Retinal pigment epithelial cell (primary cell): ENCODE measurements around the gene OXCT1.

Experiments
- DNase-seq: peaks from one replicate; pipeline ENCODE4 v3.0.0-alpha.2; 2010; ENCODE audit warnings: low read depth
- H3K4me3 ChIP-seq: 2 replicates; pipeline ENCODE4 v1.5.1; 2011; ENCODE audit warnings: mild to moderate bottlenecking, low read length, control low read depth, moderate library complexity
- TF ChIP-seq, protein P1 (sequence below): conservative IDR thresholded peaks from 2 replicates; pipeline ENCODE4 v1.5.1; 2011; ENCODE audit warnings: low read depth, low read length, control low read depth, inconsistent platforms

The OXCT1 gene

DNA sequence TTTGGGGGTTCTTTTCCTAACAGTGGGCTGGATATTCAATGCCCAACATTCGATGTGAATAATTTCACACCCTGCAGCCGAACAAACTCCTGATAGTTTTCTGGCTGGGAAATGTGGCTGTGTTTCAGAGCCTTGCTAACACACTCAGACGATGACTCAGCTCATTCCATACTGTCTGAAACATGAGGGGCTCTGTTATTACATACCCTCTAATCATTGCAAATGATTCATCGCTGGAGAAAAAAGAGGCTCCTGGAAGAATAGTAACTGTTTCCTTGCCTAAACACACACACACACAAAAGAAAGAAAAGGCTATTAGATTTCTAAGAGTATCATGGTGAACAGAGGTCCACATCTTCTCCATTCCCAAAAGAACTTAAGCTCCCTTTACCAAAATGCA lies 75.8 kb downstream of the OXCT1 start:
- TF ChIP-seq, protein P1, sequence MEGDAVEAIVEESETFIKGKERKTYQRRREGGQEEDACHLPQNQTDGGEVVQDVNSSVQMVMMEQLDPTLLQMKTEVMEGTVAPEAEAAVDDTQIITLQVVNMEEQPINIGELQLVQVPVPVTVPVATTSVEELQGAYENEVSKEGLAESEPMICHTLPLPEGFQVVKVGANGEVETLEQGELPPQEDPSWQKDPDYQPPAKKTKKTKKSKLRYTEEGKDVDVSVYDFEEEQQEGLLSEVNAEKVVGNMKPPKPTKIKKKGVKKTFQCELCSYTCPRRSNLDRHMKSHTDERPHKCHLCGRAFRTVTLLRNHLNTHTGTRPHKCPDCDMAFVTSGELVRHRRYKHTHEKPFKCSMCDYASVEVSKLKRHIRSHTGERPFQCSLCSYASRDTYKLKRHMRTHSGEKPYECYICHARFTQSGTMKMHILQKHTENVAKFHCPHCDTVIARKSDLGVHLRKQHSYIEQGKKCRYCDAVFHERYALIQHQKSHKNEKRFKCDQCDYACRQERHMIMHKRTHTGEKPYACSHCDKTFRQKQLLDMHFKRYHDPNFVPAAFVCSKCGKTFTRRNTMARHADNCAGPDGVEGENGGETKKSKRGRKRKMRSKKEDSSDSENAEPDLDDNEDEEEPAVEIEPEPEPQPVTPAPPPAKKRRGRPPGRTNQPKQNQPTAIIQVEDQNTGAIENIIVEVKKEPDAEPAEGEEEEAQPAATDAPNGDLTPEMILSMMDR: no peak
- DNase-seq: peak; percentile 95
- H3K4me3 ChIP-seq: no peak overlapping the region

GRCh38 chr5:41793141-41793770 lies 77.0 kb downstream of the OXCT1 start:
- H3K4me3 ChIP-seq: no peak overlapping the region
- no peak for DNase-seq
- TF ChIP-seq, protein P1: no peak

GRCh38 chr5:41790038-41790776 lies 80.0 kb downstream of the OXCT1 start:
- TF ChIP-seq, protein P1: no peak
- DNase-seq: no peak

DNA sequence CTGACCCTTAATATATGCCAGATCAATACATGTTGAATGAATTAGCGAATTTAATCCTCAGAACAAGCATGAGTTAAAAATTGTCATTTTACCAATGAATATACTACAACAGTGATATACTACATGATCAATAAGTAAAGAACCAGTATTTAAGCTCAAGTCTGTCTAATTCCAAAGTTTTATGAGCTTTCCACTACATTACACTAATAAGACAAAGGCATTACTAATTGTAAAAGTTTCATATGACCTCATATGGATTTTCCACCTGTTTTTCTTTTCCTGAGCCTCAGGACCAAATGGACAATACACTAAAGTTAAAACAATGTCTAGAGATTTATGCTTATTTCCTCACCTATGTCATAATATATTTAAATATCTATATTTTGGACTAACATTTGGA lies 80.8 kb downstream of the OXCT1 start:
- no peak overlapping the region for H3K4me3 ChIP-seq
- no peak for DNase-seq
- TF ChIP-seq, protein P1: no peak

More at GRCh38 chr5:41790038-41790776, 80.0 kb downstream of the OXCT1 start:
- no peak overlapping the region for H3K4me3 ChIP-seq

DNA sequence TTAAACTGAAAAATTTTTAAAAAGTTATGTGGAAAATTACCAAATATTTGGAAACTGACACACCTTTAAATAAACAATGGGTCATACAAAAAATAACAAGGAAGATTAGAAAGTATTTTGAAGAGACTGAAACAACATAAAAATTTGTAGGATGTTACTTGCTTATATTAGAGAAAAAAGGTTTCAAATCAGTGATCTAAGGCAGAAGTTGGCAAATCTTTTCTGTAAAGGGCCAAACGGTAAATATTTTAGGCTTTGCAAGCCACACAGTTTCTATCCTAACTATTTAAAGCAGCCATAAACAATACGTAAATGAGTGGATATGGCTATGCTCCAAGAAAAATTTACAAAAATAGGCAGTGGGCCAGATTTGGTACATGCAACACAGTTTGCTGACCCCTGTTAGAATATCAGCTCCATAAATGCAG lies 81.3 kb downstream of the OXCT1 start:
- DNase-seq: peak; percentile 48
- TF ChIP-seq, protein P1: no peak
- H3K4me3 ChIP-seq: no peak overlapping the region

GRCh38 chr5:41787265-41787664 lies 83.0 kb downstream of the OXCT1 start:
- TF ChIP-seq, protein P1: no peak
- no peak for DNase-seq
- H3K4me3 ChIP-seq: no peak overlapping the region

- DNase-seq: no peak
- TF ChIP-seq, protein P1: no peak
- no peak overlapping the region for H3K4me3 ChIP-seq
Measured at GRCh38 chr5:41785061-41785460, 85.2 kb downstream of the OXCT1 start.
